ENCODE results near the gene KIF18B.
A peak's percentile ranks its signal among the peaks of the same experiment; 100 is the strongest.

Gene KIF18B

GRCh38 chr17:44905006-44906000, 42.3 kb downstream of the KIF18B start:
- DNase-seq (ENCODE audit: low read depth) = no peak

- no peak for DNase-seq (ENCODE audit: low read depth)
Observed at GRCh38 chr17:44904001-44904984, 43.3 kb downstream of the KIF18B start.

GRCh38 chr17:44903012-44903685, 44.4 kb downstream of the KIF18B start:
- DNase-seq (ENCODE audit: low read depth) = no peak

GRCh38 chr17:44902135-44902760, 45.3 kb downstream of the KIF18B start:
- DNase-seq (ENCODE audit: low read depth) = no peak

- peak; percentile 73 for DNase-seq (ENCODE audit: low read depth)
Observed at GRCh38 chr17:44901411-44901921, 46.1 kb downstream of the KIF18B start.

- DNase-seq (ENCODE audit: low read depth) = peak; percentile 81
Observed at GRCh38 chr17:44900894-44901293, 46.7 kb downstream of the KIF18B start.

GRCh38 chr17:44899074-44899782, 48.3 kb downstream of the KIF18B start, which contains the start of gene EFTUD2:
Gene EFTUD2 (minus strand): TSS chr17:44899445. CDS start chr17:44894521, 4,924 bp downstream.
- peak; percentile 89 for DNase-seq (ENCODE audit: low read depth)

- peak; percentile 30 for DNase-seq (ENCODE audit: low read depth)
Observed at GRCh38 chr17:44898768-44899073, 48.9 kb downstream of the KIF18B start.

- DNase-seq (ENCODE audit: low read depth) = no peak
Observed at GRCh38 chr17:44894642-44895041, 52.9 kb downstream of the KIF18B start.

- no peak for DNase-seq (ENCODE audit: low read depth)
Observed at GRCh38 chr17:44892250-44892649, 55.3 kb downstream of the KIF18B start.

- DNase-seq (ENCODE audit: low read depth) = no peak
Observed at GRCh38 chr17:44889003-44889402, 58.6 kb downstream of the KIF18B start.

GRCh38 chr17:44887971-44888954, 59.3 kb downstream of the KIF18B start:
- no peak for DNase-seq (ENCODE audit: low read depth)

- no peak for DNase-seq (ENCODE audit: low read depth)
Observed at GRCh38 chr17:44887016-44887415, 60.6 kb downstream of the KIF18B start.

- DNase-seq (ENCODE audit: low read depth) = no peak
Observed at GRCh38 chr17:44884941-44885340, 62.6 kb downstream of the KIF18B start.

- no peak for DNase-seq (ENCODE audit: low read depth)
Observed at GRCh38 chr17:44881145-44881544, 66.4 kb downstream of the KIF18B start.

- DNase-seq (ENCODE audit: low read depth) = no peak
Observed at GRCh38 chr17:44880062-44880461, 67.5 kb downstream of the KIF18B start.

GRCh38 chr17:44879376-44879775, 68.2 kb downstream of the KIF18B start:
- DNase-seq (ENCODE audit: low read depth) = no peak

GRCh38 chr17:44878627-44879221, 68.8 kb downstream of the KIF18B start:
- DNase-seq (ENCODE audit: low read depth) = peak; percentile 21

GRCh38 chr17:44877121-44877520, 70.5 kb downstream of the KIF18B start:
- DNase-seq (ENCODE audit: low read depth) = no peak
